Measurements from ENCODE around the gene FIGNL2. TPM values are rescaled to one million over a fixed set of nuclear protein-coding genes. Genes with fewer than 3 reads are reported as not detected.

FIGNL2 gene
- total and polyA plus RNA-seq, 9 of the 15 experiments (the other 6 are each of a cell fraction or from before 2014, with no cell fraction given): 0.01 TPM; not detected in 8

DNA sequence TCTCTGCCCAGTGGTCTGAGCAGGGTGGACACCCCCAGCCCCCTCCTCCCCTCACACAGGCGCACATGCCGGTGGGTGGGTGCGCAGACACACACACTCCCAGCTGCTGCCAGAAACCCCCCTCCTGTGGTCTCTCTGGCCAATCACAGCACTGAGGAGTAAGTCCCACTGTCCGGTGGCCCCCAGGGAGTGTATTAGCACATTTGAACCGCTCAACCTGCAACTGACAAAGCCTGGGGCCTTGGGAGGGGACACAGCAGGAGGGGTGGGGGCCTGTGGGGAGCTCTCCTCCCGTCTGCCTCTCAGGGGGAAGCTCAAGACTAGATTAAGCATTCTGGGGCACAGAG, 11.7 kb downstream of the FIGNL2 start:
- no peak overlapping the region for H3K4me3 ChIP-seq
- no peaks in the 10 kb centered on the region for H3K36me3 ChIP-seq (ENCODE audit: control insufficient read depth, insufficient read depth, low read length)
- 9% methylated on average over 4 of the region's 6 CpGs for WGBS (ENCODE audit: insufficient coverage, low coverage, missing lambda C conversion rate)
- no peak overlapping the region for H3K27ac ChIP-seq (ENCODE audit: extremely low read depth, low read depth, low read length)
- peaks cover 17 to 79% of the 10 kb centered on the region in 2 experiments; a peak in 4 of 5 replicates for H3K27me3 ChIP-seq (ENCODE audit: control insufficient read depth in 2 of 2, insufficient read depth in 2 of 2, low read length in 2 of 2)
- no peak overlapping the region for H2AFZ ChIP-seq (ENCODE audit: low read depth, low read length)
- H4K20me1 ChIP-seq (replicated peaks; ENCODE audit: control insufficient read depth, insufficient read depth, low read length): no peaks in the 10 kb centered on the region
- POLR2A ChIA-PET: interaction anchor here (1.1 kb wide), 1 partner anchor 9 kb away, joined by 4 read pairs; no protein-coding TSS in a partner anchor
- TF ChIP-seq CSDE1 (IDR thresholded peaks at IDR 0.05) (no peak), IRF9 (tag; IDR thresholded peaks at IDR 0.05) (no peak), MIER1 (IDR thresholded peaks at IDR 0.05; ENCODE audit: low read depth) (no peak), SMAD1 (IDR thresholded peaks at IDR 0.05; ENCODE audit: low read depth, low read length, partially characterized antibody) (no peak), CTCF (IDR thresholded peaks at IDR 0.05 in 2 of 3, conservative IDR thresholded peaks at IDR 0.05 in 1 of 3; ENCODE audit: insufficient read depth in 2 of 3, low read depth in 1 of 3, low read length in 3 of 3) (no peak)
- intact Hi-C loops (cut with micrococcal nuclease) (no loop called here), in situ Hi-C loops (cut with MboI) (no loop called here)
- CTCF ChIA-PET (ENCODE audit: low intra/inter-chr PET ratio): no interaction called here
- H3K9me3 ChIP-seq (replicated peaks; ENCODE audit: control insufficient read depth, insufficient read depth, low read depth, low read length): no peaks in the 10 kb centered on the region
- no peak for FAIRE-seq
- ATAC-seq: no peak
- no peaks in the 10 kb centered on the region for H3K79me2 ChIP-seq (ENCODE audit: control insufficient read depth, insufficient read depth, low read length)
- no TSS peak for BruUV-seq (replicated peaks)
- H3K9me1 ChIP-seq (ENCODE audit: control insufficient read depth, insufficient read depth, low read length): no peaks in the 10 kb centered on the region
- no peak for DNase-seq (ENCODE audit: extremely low read depth in 1 of 4, low spot score in 3 of 4)
- H3K4me2 ChIP-seq (ENCODE audit: insufficient read depth, low read length): no peak overlapping the region
- H3K9ac ChIP-seq (ENCODE audit: insufficient read depth in 1 of 2, low read depth in 2 of 2, low read length in 2 of 2): no peak overlapping the region
- no peaks in the 10 kb centered on the region for H3K4me1 ChIP-seq (replicated peaks in 1 of 2; ENCODE audit: control insufficient read depth in 2 of 2, insufficient read depth in 2 of 2, low read length in 2 of 2)

Measured in K562 (cell line).